Body of pancreas (tissue), 4 donors: ENCODE measurements around the gene FKBP10.

Experiments
- POLR2A ChIP-seq, 3 donors: fragments of 450-650 bp; IDR thresholded peaks; one replicate each; pipeline ENCODE4 v1.6.1; 2016; ENCODE audit warnings: antibody characterized with exemption in 3 of 3, mild to moderate bottlenecking in 2 of 3
- TF ChIP-seq, protein P1 (sequence below), 7 experiments: fragments of 450-650 bp in 4 of 7; fragments of 200-600 bp in 3 of 7; sonication (generic) in 3 of 7; IDR thresholded peaks; one replicate each; pipeline ENCODE4 v1.5.1; 2016 to 2019; ENCODE audit warnings: antibody characterized with exemption in 7 of 7

DNA sequence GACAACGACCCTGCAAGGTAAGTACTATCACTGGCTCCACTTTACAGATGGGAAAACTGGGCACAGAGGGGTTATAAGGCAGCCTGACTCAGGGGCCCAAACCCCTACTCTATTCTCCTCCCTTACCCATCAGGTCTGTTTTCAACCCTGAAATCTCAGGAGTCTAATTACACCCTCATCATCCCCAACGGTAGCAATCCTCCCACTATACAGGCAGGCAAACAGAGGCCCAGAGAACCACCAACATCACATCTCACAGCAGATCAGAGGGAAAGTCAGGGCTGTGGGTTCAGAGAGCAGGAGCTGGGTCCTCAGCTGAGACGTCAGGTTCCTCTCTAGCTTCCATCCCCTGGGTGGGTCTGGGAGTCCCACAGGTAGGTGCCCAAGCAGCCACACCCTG, 42.8 kb upstream of the FKBP10 start:
- TF ChIP-seq, protein P1, sequence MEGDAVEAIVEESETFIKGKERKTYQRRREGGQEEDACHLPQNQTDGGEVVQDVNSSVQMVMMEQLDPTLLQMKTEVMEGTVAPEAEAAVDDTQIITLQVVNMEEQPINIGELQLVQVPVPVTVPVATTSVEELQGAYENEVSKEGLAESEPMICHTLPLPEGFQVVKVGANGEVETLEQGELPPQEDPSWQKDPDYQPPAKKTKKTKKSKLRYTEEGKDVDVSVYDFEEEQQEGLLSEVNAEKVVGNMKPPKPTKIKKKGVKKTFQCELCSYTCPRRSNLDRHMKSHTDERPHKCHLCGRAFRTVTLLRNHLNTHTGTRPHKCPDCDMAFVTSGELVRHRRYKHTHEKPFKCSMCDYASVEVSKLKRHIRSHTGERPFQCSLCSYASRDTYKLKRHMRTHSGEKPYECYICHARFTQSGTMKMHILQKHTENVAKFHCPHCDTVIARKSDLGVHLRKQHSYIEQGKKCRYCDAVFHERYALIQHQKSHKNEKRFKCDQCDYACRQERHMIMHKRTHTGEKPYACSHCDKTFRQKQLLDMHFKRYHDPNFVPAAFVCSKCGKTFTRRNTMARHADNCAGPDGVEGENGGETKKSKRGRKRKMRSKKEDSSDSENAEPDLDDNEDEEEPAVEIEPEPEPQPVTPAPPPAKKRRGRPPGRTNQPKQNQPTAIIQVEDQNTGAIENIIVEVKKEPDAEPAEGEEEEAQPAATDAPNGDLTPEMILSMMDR (IDR thresholded peaks at IDR 0.05) = no peak
- no peak for TF ChIP-seq POLR2A (IDR thresholded peaks at IDR 0.05)
